GM19468 (cell line): ENCODE data around the gene CEP192.

ENCODE experiments used
- ATAC-seq: cut with Tn5 transposase; IDR thresholded peaks from one replicate; pipeline ENCODE4 v1.9.1; 2021; ENCODE audit warnings: mild to moderate bottlenecking, moderate library complexity, moderate number of reproducible peaks; ENCODE audit not compliant: unreplicated experiment; ENCODE audit errors: extremely low read depth

Gene CEP192

DNA sequence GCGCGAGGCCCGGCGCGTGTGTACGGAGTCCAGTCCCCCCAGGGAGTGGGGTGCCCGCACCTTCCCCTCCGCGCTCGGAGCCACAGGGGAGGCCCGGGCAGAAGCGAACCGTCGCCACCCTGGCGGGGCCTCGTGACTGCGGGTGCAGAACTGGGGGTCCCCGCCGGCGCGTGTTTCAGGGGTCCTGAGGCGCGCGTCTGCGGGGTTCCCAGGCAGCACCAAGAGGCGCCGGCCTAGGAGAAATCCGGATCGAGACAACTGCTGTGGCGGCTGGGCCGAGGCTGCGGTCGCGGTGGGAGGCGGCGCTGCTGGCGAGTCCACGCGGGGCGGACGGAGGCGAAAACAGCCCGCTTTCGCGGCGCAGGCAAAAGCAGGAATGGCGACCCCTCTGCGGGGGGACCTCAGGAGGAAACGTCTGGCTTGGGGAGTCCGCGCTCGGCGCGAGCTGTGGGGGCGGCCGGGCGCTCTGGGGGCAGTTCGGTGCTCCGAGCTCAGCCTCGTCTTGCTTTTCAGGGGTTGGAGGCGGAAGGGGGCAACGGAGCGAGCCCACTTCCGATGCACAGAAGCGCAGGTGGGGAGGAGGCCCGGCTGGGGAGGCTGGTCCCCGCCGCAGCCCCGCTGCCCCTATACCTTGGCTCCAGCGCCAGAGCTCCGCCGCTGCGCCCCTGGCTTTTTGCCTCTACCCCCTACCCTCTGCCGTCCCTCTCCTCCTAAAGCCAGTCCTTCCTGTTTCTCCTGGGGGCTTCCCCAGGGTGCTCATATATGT, 145.9 kb downstream of the CEP192 start:
- no peak for ATAC-seq

DNA sequence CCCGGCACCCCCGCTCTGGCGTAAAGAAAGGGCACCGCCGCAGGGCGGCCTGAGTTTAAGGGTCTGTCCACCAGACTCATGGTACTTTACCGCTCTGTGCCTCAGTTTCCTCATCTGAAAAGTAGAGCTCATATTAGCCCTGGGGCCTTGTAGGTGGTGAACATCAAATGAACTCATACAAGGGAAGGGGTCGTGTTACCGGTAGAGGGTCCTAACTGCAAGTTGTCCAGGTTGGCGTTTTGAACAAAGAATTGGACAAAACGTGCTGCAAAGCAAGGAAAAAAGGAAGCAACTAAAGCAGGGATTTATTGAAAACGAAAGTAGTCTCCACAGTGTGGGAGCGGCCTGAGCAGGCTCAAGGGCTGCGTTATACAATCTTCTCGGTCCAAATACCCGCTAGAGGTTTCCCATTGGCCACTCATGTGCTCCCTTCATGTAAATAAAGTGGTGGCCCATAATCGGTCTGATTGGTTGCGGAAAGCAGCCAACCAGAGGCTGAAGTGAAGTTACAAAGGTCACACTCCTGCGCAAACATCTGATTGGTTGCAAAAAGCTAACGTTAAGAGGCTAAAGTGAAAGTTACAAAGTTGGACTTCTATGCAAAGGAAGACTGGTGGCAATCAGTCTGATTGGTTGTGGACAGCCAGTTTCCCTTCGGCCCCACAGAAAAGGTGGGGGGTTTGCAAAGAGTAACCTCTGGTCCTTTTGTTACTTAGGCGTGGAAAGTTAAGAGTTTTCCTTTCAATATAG, 146.7 kb downstream of the CEP192 start:
- ATAC-seq: no peak

DNA sequence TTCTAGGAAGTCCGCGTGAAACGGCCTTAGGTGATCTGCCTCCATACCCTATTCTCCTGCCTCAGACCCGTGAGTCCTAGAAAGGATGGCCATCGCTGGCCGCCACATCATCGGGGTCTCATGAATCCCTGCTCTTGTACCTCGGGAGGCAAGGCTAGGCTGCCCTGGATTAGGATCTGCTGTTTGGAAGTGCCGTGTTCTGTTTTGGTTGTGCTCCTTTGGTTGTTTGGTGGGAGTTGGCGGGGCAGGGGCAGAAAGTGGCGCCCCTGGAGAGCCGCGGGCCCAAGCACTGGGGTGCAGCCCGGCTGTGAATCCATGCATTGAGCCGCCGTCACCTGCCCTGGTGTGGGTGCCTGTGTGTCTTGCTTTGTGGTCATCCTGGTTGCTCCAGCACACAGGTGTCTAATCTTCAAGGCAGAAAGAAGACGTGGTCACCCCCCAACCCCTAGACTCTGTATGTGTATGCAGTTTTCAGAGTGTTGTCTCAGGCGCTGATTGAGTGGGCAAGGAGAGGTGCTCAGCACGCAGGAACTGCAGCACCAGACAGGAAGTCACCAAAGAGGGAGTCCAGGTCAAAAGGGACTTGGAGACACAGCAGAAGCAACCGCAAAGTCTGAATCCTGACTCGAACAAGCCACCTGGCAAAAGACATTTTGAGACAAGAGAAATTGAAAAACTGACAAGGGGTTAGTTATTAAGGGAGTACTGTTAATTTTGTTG, 147.4 kb downstream of the CEP192 start:
- no peak for ATAC-seq

DNA sequence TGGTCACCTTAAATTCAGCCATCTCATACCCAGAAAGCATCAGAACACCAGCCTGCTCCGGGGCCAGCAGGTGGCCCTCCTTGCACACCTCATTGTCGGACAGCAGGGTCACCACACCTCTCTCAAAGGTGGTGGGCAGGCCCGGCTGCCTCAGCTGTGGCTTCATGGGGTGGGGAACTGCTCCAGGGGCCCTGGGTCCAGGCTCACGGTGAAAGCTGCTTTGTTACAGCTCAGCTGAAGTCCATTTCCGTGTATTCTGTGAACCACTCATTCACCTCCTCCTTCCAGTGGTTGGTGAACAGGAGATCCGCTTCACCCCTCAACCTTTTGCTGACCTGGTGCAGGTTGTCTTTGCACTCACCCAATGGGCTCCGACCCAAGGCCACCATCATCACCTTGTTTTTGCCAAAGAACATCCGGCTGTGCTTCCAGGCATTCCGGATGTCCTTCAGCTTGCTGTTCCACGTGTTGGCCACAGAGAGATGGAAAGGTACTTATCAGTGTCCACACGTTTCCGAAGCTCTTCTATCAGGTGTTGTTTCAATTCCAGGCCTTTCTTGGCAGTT, 148.8 kb downstream of the CEP192 start:
- no peak for ATAC-seq

DNA sequence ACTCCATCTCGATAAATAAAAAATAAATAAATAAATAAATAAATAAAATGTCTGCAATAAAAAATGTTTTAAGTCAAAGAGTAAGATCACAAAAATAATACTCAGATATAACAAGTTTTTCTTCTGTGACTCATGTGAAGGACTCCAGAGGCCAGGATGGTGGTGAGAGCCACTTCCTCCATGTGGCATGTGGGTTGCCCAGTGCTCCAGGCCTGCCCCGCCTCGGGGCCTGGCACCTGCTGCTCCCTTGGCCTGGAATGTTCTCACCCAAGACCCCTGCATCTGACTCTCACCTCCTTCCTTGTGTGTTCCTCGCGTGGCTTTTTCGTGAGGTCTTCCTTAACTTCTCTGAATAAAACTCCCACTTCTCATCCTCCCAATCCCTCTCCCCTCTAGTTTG, 150.0 kb downstream of the CEP192 start:
- ATAC-seq: no peak

DNA sequence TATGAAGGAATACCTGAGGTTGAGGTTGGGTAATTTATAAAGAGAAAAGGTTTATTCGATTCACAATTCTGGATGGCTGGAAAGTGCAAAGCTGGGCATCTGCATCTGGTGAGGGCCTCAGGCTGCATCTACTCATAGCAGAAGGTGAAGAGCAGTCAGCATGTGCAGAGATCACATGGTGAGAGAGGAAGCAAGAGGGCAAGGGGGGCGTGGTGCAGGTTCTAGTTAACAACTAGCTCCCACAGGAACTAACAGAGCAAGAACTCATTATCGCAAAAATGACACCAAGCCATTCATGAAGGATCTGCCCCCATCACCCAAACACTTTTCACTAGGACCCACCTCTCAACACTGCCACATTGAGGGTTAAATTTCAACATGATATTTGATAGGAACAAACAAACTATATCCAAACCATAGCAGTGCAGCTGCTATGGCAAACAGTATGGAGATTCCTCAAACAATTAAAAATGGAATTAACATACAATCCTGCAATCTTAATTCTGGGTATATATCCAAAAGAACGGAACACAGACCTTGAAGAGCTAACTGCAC, 154.6 kb downstream of the CEP192 start:
- no peak for ATAC-seq

DNA sequence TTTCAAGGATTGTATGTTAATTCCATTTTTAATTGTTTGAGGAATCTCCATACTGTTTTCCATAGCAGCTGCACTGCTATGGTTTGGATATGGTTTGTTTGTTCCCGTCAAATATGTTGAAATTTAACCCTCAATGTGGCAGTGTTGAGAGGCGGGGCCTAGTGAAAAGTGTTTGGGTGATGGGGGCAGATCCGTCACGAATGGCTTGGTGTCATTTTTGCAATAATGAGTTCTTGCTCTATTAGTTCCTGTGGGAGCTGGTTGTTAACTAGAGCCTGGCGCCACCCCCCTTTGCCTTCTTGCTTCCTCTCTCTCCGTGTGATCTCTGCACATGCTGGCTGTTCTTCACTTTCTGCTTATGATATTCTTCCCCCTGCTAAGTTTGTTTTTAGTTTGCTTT, 156.0 kb downstream of the CEP192 start:
- ATAC-seq: no peak

DNA sequence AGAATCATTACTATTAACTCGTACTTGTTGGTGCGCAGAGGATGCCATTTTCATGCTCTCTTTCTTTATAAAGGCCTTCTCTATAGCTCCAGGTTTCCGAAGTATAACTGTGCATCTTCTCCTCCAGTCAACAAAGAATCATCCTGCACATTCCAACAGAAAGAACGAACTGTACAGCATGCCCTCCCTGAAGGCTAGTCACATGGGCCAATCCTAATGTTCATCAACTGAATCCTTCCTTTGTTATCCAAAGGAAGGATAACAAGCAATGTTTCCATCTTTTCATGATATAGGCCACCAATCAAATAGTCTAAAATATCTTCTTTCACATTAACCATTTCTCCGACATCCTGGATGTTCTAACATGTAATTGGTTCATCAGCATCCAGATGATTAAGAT, 160.5 kb downstream of the CEP192 start:
- no peak for ATAC-seq

DNA sequence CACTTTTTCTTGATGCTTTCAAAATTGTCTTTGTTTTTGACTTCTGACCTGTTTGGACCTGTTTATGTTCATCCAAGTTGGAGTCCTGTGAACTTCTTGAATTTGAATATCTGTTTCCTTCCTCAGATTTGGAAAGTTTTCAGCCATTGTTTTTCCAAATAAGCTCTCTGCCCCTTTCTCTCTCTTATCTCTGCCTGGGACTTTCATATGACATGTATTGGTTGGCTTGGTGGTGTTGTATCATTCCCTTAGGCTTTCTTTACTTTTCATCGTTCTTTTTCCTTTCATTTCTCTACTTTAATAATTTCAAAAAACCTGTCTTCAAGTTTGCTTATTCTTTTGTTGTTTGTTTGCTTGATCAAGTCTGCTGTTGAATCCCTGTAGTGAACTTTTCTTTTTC, 167.3 kb downstream of the CEP192 start:
- no peak for ATAC-seq

DNA sequence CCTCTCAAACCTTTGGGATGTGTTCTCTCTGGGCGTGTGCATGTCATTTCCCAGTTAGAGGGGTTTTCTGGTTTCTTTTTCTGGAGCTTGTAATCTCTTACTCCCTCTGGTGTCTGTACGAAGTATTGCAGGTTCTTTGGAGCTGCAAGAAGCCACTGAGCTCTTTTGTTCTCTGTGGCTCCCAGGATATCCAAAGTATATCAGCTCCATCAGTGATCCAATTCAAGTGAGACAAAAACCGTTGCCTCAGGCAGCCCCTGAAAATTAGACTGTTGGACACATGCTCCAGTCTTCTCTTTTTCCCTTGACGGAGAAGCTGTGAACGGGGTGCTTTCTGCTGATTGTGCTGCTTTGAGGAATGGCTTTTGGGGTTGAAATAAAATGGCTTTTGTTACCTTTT, 168.4 kb downstream of the CEP192 start:
- ATAC-seq: no peak

DNA sequence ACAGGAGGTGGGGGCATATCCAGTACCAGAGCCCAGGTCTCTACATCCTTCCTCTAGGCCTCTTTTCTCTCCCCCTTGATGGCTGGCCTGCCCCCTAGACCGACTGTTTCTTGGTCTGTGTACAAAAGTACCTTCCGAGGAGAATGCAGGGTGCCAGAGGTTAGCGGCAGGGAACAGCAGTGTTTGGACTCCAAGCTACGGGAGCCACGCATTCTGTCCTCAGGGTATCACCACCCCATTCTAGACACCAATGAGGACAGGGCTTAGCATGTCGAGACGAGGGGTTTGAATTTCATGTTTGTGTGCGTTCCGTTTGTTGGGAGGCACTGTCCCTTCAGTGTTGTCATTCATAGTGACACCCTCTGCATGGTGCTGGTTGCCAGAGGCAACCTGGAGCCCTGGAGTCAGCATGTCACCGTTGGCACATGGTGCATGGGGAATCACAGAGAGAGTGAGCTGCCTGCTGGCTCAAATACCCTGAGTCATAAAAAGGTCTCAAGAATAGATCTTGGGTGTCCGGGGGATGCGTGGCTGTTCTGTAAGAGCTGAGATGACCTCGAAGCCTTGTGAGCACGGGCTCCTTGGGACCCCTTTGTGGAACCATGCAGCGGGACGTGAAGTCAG, 170.2 kb downstream of the CEP192 start:
- no peak for ATAC-seq

DNA sequence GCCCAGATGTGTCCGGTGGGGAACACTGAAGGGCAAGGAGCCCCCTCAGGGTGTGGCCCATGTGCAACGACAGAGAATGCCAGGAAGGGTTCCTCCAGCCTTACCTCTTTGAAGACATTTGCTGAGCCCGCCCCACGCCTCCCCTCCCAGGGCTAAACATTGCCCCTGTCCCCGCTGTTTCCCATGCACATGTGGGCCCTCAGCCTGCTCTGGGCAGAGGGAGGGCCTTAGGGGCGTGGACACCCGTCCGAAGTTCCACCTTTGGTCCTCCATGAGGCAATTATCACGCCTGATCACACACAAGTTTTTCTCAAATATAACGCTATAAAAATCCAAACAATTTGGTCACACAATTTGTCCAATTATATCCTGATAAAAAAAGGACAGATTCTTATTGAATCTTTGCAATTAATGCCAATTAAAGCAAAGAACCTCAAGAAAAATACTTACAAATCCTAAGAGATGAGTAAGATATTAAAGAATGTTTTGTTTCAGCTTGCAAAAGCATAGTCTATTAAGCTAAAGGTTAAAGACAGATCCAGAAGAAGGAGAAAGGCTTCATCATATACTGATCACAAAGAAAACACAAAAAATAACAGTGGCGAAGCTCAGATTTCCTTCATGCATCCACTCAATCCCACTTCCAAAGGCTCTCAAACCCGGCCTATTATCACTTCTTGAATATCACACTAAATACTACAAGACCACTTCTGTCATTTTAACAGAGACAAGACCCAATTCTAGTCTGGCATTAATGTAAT, 172.2 kb downstream of the CEP192 start:
- no peak for ATAC-seq

DNA sequence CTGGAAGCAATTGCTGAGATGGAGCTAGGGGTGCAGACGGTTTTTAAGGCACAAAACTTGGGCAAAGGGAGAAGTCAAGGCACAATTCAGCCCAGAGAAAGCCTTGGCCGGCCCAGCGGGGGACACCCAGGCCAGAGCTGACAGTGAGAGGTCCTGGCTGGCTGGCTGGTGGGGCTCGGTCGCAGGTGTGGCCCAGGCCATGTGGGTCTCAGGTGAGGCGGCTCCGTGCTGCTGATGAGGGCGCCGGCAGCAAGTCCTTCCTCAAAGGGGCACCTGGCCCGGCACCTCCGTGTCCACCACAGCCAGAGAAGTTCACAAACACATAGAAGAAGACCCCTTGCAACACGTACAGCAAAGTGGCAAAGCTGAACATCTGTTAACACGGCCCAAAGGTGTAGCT, 173.2 kb downstream of the CEP192 start:
- ATAC-seq: no peak

DNA sequence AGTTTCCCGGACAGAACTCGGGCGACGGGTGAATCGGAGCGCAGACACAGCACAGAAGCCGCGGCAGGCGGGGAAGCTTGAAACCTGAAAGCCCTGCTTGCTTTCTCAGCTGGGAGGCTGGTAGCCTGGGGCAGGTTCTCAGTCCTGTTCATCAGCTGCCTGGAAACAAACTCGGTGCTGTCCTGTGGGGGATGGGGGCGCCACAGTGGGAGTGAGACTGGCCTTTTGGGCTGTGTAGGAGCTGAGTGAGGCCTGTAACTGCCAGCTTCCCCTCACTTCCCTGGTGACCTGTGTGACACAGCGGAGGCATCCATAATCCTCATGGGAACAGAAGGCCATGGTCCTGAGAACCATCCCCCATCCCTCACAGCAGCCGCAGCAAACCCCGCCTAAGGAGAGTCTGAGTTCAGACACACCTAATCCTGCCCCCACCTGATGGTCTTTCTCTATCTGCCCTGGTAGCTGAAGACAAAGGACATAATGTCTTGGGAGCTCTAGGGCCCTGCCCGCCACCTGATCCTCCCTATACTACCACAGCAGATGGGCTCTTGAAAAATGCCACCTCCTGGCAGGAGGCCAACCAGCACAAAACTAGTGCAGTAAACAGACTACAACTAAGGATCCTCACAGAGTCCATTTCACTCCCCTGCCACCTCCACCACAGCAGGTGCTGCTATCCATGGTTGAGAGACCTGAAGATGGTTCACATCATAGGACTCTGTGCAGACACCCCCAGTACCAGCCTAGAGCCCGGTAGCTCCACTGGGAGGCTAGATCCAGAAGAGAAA, 174.7 kb downstream of the CEP192 start:
- ATAC-seq: no peak

DNA sequence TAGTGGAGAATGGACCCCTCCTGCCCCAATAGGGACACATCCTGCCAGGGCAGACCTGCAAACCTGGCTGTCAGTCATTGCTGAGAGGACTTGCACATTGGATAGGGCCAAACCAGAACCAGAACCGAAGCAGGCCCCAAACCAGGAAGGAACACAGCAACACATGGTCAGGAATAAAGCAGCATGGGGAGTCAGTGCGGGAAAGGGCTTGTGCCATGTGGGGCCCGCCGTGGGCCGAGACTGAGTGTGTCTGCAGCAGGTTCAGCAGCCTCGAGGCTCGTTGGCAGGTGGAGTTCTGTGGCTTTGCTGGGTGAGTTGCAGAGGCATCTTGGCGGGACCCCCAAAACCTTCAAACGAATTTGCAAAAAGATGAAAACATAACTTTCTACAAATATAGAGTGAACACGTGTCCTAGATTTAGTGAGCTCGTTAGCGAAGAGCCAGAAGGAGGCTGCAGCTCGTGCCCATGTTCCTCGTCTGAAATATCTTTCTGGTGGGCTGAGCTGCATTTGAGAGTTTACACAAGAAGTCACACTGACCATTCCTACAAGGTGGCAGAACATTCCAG, 182.5 kb downstream of the CEP192 start:
- ATAC-seq: no peak
